Ovary (tissue), 3 donors: Measurements from ENCODE around the gene GNG8.

Source experiments
- EP300 ChIP-seq: sonication (generic); formaldehyde crosslinking; IDR thresholded peaks from one replicate; pipeline ENCODE4 v1.6.1; 2017; ENCODE audit warnings: antibody characterized with exemption
- POLR2A ChIP-seq: fragments of 450-650 bp; IDR thresholded peaks from one replicate; pipeline ENCODE4 v1.6.1; 2017; ENCODE audit warnings: antibody characterized with exemption, mild to moderate bottlenecking, moderate library complexity
- TF ChIP-seq, protein P1 (sequence below), 3 donors: fragments of 450-650 bp in 2 of 3; fragments of 200-600 bp in 1 of 3; IDR thresholded peaks; one replicate each; pipeline versions ENCODE4 v1.5.1 to v1.8.0; 2016 to 2022; ENCODE audit warnings: antibody characterized with exemption in 3 of 3, mild to moderate bottlenecking in 1 of 3
- donor health status: DM: no; HTN: no; CAD: no.

DNA sequence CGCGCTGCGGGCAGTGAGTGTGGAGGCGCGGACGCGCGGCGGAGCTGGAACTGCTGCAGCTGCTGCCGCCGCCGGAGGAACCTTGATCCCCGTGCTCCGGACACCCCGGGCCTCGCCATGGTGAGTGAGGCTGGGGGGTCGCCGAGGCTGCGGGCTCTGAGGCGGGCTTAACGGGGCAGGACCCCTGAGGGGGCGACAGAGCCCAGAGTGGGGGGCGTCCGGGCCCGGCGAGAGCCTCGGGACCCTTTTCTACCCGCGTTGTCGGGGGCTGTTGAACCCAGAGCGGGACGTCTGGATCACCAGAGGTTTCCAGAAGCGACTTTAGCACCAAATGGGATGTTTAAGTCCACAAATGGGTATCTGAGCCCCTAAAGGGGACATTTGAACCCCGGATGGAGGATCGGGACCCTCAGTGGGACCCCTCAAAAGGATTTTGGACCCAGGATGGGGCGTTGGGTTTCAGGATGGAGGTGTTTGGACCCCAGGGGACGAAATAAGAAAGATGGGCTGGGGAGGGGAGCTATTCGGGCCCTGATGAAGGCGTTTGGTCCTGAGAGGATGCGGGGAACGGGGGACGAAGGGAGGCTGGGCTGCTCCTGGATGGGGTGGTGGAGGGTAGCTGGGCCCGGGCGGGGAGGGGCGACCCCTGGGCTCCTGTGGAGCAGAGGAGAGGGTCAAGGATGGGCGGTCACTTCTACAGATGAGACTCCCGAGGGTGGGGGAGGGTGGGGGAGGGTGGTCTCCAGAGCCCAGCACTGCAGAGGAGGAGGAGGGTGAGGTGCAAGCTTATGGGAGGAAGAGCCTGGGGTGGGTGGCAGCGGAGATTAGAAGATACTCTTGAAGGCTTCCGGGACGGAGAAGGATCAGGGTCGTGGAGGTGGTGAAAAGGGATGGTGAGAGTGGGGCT, 34.4 kb downstream of the GNG8 start, which contains the start of gene CALM3:
- TF ChIP-seq, protein P1, sequence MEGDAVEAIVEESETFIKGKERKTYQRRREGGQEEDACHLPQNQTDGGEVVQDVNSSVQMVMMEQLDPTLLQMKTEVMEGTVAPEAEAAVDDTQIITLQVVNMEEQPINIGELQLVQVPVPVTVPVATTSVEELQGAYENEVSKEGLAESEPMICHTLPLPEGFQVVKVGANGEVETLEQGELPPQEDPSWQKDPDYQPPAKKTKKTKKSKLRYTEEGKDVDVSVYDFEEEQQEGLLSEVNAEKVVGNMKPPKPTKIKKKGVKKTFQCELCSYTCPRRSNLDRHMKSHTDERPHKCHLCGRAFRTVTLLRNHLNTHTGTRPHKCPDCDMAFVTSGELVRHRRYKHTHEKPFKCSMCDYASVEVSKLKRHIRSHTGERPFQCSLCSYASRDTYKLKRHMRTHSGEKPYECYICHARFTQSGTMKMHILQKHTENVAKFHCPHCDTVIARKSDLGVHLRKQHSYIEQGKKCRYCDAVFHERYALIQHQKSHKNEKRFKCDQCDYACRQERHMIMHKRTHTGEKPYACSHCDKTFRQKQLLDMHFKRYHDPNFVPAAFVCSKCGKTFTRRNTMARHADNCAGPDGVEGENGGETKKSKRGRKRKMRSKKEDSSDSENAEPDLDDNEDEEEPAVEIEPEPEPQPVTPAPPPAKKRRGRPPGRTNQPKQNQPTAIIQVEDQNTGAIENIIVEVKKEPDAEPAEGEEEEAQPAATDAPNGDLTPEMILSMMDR (IDR thresholded peaks at IDR 0.05) = no peak
- peak; percentile 69 for TF ChIP-seq POLR2A
- TF ChIP-seq EP300 = no peak
